GM12891 (cell line): ENCODE results near the gene ANO2.

Source experiments
- POLR2A ChIP-seq: IDR thresholded peaks from 2 replicates; pipeline ENCODE4 v1.6.1; 2011; ENCODE audit warnings: low read depth, low read length, control low read depth
- POLR2AphosphoS5 ChIP-seq: IDR thresholded peaks from 2 replicates; pipeline ENCODE4 v1.6.1; 2011; ENCODE audit warnings: low read depth, low read length, control low read depth
- POU2F2 ChIP-seq: IDR thresholded peaks from 2 replicates; pipeline ENCODE4 v1.6.1; 2011; ENCODE audit warnings: low read depth, mild to moderate bottlenecking, control low read depth, low read length, moderate library complexity
- TAF1 ChIP-seq: IDR thresholded peaks from 2 replicates; pipeline ENCODE4 v1.6.1; 2011; ENCODE audit warnings: low read depth, low read length, control low read depth

GRCh38 chr12:5746917-5747316 is 198.1 kb downstream of the ANO2 start:
- TF ChIP-seq POLR2AphosphoS5: no peak
- TF ChIP-seq POLR2A: no peak
- TF ChIP-seq TAF1: no peak
- TF ChIP-seq POU2F2: no peak
